ENCODE measurements around the gene FAM131B. TPM values are rescaled to one million over a fixed set of nuclear protein-coding genes. Genes with fewer than 3 reads are reported as not detected.

FAM131B gene
- total and polyA plus RNA-seq, 8 donors: 0.60 to 2.3 (median 1.6) TPM

- intact Hi-C loops (cut with DNase I): no loop called here
- Histone ChIP-seq H3K9me3 (no peaks in the 10 kb centered on the region), H3K36me3 (no peaks in the 10 kb centered on the region), H3K27me3 (no peaks in the 10 kb centered on the region), H3K4me3 (no peak overlapping the region), H3K4me1 (no peaks in the 10 kb centered on the region), H3K27ac (no peak overlapping the region)
- ATAC-seq: no peak
- TF ChIP-seq CTCF (IDR thresholded peaks at IDR 0.05): no peak
- DNase-seq: no peak
Measured at GRCh38 chr7:143327903-143328302, 34.6 kb downstream of the FAM131B start.

GRCh38 chr7:143325240-143325639 is 37.3 kb downstream of the FAM131B start:
- H3K4me1 ChIP-seq: no peaks in the 10 kb centered on the region
- DNase-seq (no peak), ATAC-seq (peak; percentile 19)
- intact Hi-C loops (cut with DNase I): no loop called here
- H3K9me3 ChIP-seq: no peaks in the 10 kb centered on the region
- H3K27me3 ChIP-seq: no peaks in the 10 kb centered on the region
- H3K27ac ChIP-seq: no peak overlapping the region
- H3K36me3 ChIP-seq: no peaks in the 10 kb centered on the region
- TF ChIP-seq CTCF (IDR thresholded peaks at IDR 0.05): no peak
- no peak overlapping the region for H3K4me3 ChIP-seq

DNA sequence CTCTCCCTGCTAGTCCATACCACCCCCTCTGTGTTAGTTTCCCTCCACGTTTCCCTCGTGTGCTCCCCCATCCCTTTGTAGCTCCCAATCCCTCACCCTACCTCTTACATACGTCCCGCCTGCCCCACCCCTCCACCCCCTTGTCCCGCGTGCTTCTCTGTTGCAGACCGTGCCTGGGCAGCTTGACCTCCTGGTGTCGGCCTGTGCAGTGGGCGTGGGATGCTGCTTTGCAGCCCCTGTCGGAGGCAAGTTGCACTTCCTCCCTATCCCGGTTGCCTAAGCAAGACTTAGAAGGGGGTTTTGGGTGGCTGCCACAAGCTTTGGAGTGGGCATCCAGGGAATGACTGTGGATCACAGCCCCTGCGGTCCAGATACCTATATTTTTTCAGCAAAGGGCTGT is 38.9 kb downstream of the FAM131B start:
- no peaks in the 10 kb centered on the region for H3K9me3 ChIP-seq
- H3K4me1 ChIP-seq: no peaks in the 10 kb centered on the region
- ATAC-seq (no peak), DNase-seq (no peak)
- no peaks in the 10 kb centered on the region for H3K27me3 ChIP-seq
- no peak overlapping the region for H3K4me3 ChIP-seq
- H3K27ac ChIP-seq: no peak overlapping the region
- intact Hi-C loops (cut with DNase I): no loop called here
- no peaks in the 10 kb centered on the region for H3K36me3 ChIP-seq
- TF ChIP-seq CTCF (IDR thresholded peaks at IDR 0.05): no peak

- Histone ChIP-seq H3K27ac (no peak overlapping the region), H3K9me3 (no peaks in the 10 kb centered on the region), H3K27me3 (no peaks in the 10 kb centered on the region), H3K4me3 (no peak overlapping the region), H3K36me3 (no peaks in the 10 kb centered on the region), H3K4me1 (no peaks in the 10 kb centered on the region)
- TF ChIP-seq CTCF (IDR thresholded peaks at IDR 0.05): no peak
- intact Hi-C loops (cut with DNase I): no loop called here
- no peak for ATAC-seq
- peak in 1 of 4 donors; percentile 39 for DNase-seq
Measured at GRCh38 chr7:143322760-143323633, 39.5 kb downstream of the FAM131B start.

- Histone ChIP-seq H3K27me3 (no peaks in the 10 kb centered on the region), H3K4me1 (no peaks in the 10 kb centered on the region), H3K27ac (no peak overlapping the region), H3K4me3 (no peak overlapping the region), H3K36me3 (no peaks in the 10 kb centered on the region), H3K9me3 (no peaks in the 10 kb centered on the region)
- TF ChIP-seq CTCF (IDR thresholded peaks at IDR 0.05): no peak
- peak in 1 of 4 donors; percentile 57 for DNase-seq
- ATAC-seq: peak; percentile 73
- intact Hi-C loops (cut with DNase I): no loop called here
Measured at GRCh38 chr7:143321734-143322133, 40.8 kb downstream of the FAM131B start.

Measured in left lung (tissue), 10 donors.